Suprapubic skin (tissue), 4 donors: ENCODE results near the gene MAP7. TPM values are rescaled to one million over a fixed set of nuclear protein-coding genes. Genes with fewer than 3 reads are reported as not detected.

Source experiments
- DNase-seq, 2 donors: peaks; one replicate each; pipeline ENCODE4 v3.0.0-alpha.2; 2019; ENCODE audit warnings: low spot score in 2 of 2
- H3K27ac ChIP-seq: fragments of 200-600 bp; sonication (generic); one replicate; pipeline ENCODE4 v1.5.1; 2019
- H3K27me3 ChIP-seq: fragments of 200-600 bp; sonication (generic); one replicate; pipeline ENCODE4 v1.5.1; 2019
- H3K36me3 ChIP-seq: fragments of 200-600 bp; sonication (generic); one replicate; pipeline ENCODE4 v1.5.1; 2019
- H3K4me1 ChIP-seq: fragments of 200-600 bp; sonication (generic); one replicate; pipeline ENCODE4 v1.5.1; 2019
- H3K4me3 ChIP-seq: fragments of 200-600 bp; sonication (generic); one replicate; pipeline ENCODE4 v1.5.1; 2019; ENCODE audit warnings: mild to moderate bottlenecking
- H3K9me3 ChIP-seq: fragments of 200-600 bp; sonication (generic); one replicate; pipeline ENCODE4 v1.5.1; 2019
- EP300 ChIP-seq: sonication (generic); formaldehyde crosslinking; IDR thresholded peaks from one replicate; pipeline ENCODE4 v1.6.1; 2017; ENCODE audit warnings: antibody characterized with exemption
- POLR2A ChIP-seq, 2 donors: fragments of 450-650 bp; IDR thresholded peaks; one replicate each; pipeline ENCODE4 v1.6.1; 2017; ENCODE audit warnings: antibody characterized with exemption in 2 of 2, mild to moderate bottlenecking in 2 of 2, moderate library complexity in 2 of 2
- POLR2AphosphoS5 ChIP-seq, 3 donors: sonication (generic); formaldehyde crosslinking; IDR thresholded peaks; one replicate each; pipeline ENCODE4 v1.6.1; 2017; ENCODE audit warnings: antibody characterized with exemption in 3 of 3
- WGBS: methylation state at CpG from one replicate; pipeline ENCODE4 v1.1.5; 2018; 5-methylcytosine and 5-hydroxymethylcytosine counted together
- total RNA-seq, 4 donors: library from RNA; depleted of rRNA; stranded (reverse); fragments of >200 nt; gene quantifications; one replicate each; pipeline ENCODE4 v1.1.0, GENCODE V29; 2016
- TF ChIP-seq, protein P1 (sequence below), 2 donors: fragments of 200-600 bp in 1 of 2; fragments of 450-650 bp in 1 of 2; sonication (generic) in 1 of 2; IDR thresholded peaks; one replicate each; pipeline ENCODE4 v1.5.1; 2016 to 2019; ENCODE audit warnings: antibody characterized with exemption in 2 of 2, mild to moderate bottlenecking in 1 of 2, moderate library complexity in 1 of 2

Gene MAP7
- total RNA-seq, 4 donors from 2014 or later = 25.9 to 41.0 (median 28.8) TPM

DNA sequence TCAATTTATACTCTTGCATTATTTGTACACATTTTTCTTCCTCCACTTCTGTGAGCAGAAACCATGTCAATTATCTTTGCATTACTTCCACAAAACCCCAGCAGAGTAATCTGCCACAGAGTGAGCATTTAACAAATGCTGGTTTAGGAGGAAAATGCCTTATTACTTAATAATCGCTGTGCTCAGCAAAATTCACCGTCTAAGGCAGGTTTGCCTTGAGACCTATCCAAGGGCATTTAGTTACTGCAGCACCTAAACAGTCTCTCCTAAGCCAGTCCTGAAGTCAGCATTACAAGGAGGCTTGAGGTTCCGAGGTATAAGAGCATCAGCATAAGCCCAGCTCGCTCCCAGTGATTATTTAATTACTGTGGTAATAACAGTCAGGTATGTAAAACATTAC, 28.3 kb downstream of the MAP7 start:
- DNase-seq = no peak
- no peaks in the 10 kb centered on the region for H3K36me3 ChIP-seq
- no peaks in the 10 kb centered on the region for H3K27me3 ChIP-seq
- H3K9me3 ChIP-seq = no peaks in the 10 kb centered on the region
- H3K4me1 ChIP-seq = peaks cover 10% of the 10 kb centered on the region
- TF ChIP-seq EP300 (no peak), POLR2AphosphoS5 (IDR thresholded peaks at IDR 0.05) (no peak), POLR2A (IDR thresholded peaks at IDR 0.05) (no peak)
- TF ChIP-seq, protein P1, sequence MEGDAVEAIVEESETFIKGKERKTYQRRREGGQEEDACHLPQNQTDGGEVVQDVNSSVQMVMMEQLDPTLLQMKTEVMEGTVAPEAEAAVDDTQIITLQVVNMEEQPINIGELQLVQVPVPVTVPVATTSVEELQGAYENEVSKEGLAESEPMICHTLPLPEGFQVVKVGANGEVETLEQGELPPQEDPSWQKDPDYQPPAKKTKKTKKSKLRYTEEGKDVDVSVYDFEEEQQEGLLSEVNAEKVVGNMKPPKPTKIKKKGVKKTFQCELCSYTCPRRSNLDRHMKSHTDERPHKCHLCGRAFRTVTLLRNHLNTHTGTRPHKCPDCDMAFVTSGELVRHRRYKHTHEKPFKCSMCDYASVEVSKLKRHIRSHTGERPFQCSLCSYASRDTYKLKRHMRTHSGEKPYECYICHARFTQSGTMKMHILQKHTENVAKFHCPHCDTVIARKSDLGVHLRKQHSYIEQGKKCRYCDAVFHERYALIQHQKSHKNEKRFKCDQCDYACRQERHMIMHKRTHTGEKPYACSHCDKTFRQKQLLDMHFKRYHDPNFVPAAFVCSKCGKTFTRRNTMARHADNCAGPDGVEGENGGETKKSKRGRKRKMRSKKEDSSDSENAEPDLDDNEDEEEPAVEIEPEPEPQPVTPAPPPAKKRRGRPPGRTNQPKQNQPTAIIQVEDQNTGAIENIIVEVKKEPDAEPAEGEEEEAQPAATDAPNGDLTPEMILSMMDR (IDR thresholded peaks at IDR 0.05) = no peak
- H3K27ac ChIP-seq = no peak overlapping the region
- WGBS = 85% methylated on average over 4 of the region's 4 CpGs
- no peak overlapping the region for H3K4me3 ChIP-seq

DNA sequence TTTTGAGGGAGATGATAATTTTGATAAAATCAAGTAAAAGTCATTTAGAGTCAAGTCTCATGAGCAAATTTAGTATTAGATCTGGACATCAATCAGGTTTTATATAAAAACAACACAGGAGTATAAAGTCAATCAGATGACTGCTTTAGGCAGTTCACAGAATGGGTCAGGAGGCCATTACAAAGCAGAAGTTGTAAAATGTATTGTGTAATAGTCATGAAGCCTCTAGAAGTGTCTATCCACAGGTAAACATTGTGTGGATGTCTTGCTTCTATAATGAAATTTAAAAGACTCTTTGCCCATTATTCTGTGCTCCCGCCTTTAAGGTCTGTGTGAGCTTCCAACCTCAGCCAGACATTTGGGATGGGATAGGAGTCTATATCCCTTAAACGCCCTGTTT, 28.8 kb downstream of the MAP7 start:
- Histone ChIP-seq H3K36me3 (no peaks in the 10 kb centered on the region), H3K4me3 (no peak overlapping the region), H3K4me1 (peaks cover 6% of the 10 kb centered on the region), H3K27me3 (no peaks in the 10 kb centered on the region), H3K27ac (no peak overlapping the region), H3K9me3 (no peaks in the 10 kb centered on the region)
- TF ChIP-seq POLR2AphosphoS5 (IDR thresholded peaks at IDR 0.05) (no peak), POLR2A (IDR thresholded peaks at IDR 0.05) (no peak), EP300 (no peak)
- TF ChIP-seq, protein P1 (IDR thresholded peaks at IDR 0.05) = no peak
- 51% methylated on average over 2 of the region's 2 CpGs for WGBS
- no peak for DNase-seq

DNA sequence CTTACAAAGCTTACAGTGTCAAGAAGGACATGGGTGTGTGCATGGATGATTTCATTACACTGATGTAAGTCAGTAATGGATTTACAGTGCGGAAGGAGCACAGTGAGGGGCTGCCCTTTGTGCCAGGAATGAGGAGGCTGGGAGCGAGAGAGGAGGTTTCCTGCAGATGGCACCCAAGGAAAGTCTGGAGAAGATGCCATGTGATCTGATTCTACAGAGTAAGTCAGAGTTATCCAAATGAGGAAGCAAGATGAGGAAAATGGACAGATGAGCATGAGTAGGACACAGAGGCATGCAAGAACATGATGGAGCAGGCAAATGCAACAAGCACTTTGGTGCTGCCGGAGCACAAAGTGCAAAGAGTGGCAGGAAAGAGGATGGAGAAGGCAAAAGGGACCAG, 29.7 kb downstream of the MAP7 start:
- TF ChIP-seq POLR2A (IDR thresholded peaks at IDR 0.05) = no peak
- no peak for TF ChIP-seq EP300
- TF ChIP-seq, protein P1 (IDR thresholded peaks at IDR 0.05) = no peak
- TF ChIP-seq POLR2AphosphoS5 (IDR thresholded peaks at IDR 0.05) = no peak
- no peaks in the 10 kb centered on the region for H3K4me1 ChIP-seq
- no peak overlapping the region for H3K27ac ChIP-seq
- no peak for DNase-seq
- H3K4me3 ChIP-seq = no peak overlapping the region
- no peaks in the 10 kb centered on the region for H3K27me3 ChIP-seq
- no peaks in the 10 kb centered on the region for H3K36me3 ChIP-seq
- 66% methylated on average over 3 of the region's 3 CpGs for WGBS
- H3K9me3 ChIP-seq = no peaks in the 10 kb centered on the region

DNA sequence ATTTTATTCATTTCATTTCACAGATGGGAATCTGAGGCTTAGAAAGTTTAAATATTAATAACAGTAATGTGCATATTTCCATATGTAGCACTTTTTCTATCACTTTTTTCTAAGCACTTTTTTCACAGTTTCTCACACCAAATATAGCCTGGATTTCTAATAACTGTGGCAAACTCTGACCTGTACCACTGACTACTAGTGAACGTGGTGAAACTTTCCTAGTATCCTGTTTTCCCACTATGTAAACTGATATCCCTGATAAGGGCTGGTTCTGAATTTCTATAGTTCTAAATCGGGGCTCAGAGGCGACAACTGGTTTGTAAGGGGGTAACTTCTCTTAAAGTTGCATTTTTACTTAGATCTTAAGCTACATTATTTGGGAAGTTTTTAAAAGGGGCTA, 32.6 kb downstream of the MAP7 start:
- no peaks in the 10 kb centered on the region for H3K27me3 ChIP-seq

DNA sequence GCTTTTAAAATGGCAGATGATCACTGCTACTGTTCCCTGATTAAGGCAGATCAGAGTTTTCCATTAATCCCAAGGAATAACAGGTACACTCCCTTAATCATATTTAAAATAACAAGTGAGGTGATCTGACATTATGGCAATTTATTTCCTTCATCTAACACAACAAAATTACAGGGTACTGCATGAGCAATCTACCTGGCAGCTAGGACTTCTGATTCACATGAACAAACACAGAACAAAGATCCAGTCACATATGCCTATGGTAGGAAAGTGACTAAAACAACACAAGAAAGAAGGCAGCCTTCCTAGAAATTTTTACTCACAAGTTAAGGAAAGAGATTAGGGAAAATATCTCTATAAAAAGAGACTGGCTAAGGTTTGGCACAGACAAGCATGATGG, 33.2 kb downstream of the MAP7 start:
- no peak overlapping the region for H3K4me3 ChIP-seq
- no peaks in the 10 kb centered on the region for H3K27me3 ChIP-seq
- no peaks in the 10 kb centered on the region for H3K9me3 ChIP-seq
- TF ChIP-seq, protein P1 (IDR thresholded peaks at IDR 0.05) = no peak
- TF ChIP-seq EP300 (no peak), POLR2A (IDR thresholded peaks at IDR 0.05) (no peak), POLR2AphosphoS5 (IDR thresholded peaks at IDR 0.05) (no peak)
- no peak overlapping the region for H3K27ac ChIP-seq
- DNase-seq = no peak
- H3K4me1 ChIP-seq = peaks cover under 1% of the 10 kb centered on the region
- no peaks in the 10 kb centered on the region for H3K36me3 ChIP-seq

More for the DNA sequence above, 32.6 kb downstream of the MAP7 start:
- Histone ChIP-seq H3K9me3 (no peaks in the 10 kb centered on the region), H3K36me3 (no peaks in the 10 kb centered on the region), H3K27ac (no peak overlapping the region), H3K4me1 (no peaks in the 10 kb centered on the region), H3K4me3 (no peak overlapping the region)
- TF ChIP-seq POLR2AphosphoS5 (IDR thresholded peaks at IDR 0.05) (no peak), EP300 (no peak)
- TF ChIP-seq, protein P1 (IDR thresholded peaks at IDR 0.05) = no peak
- WGBS = 83% methylated on average over 3 of the region's 3 CpGs
- no peak for DNase-seq
